Stimulated activated naive B cell treated with anti-CD40 and anti-IgM and Interleukin-4, amounts not matched to agents 10 μg/mL and 1 μg/mL and 100 μg/mL, for 72 hours (primary cell): Measurements from ENCODE around the gene DDX39B.

Source experiments
- ATAC-seq, 2 donors: fragments of 150-1000 bp; cut with Tn5 transposase; replicated peaks; 2 replicates each; pipeline ENCODE4 v1.10.0; 2021; ENCODE audit warnings: moderate library complexity in 1 of 2
- DNase-seq: peaks from one replicate; pipeline ENCODE4 v3.0.0; 2021
- H3K27ac Mint-ChIP-seq: one replicate; pipeline ENCODE4 v1.8.0; 2022; ENCODE audit warnings: mild to moderate bottlenecking, mixed read lengths
- H3K27me3 Mint-ChIP-seq, 2 donors: one replicate each; pipeline ENCODE4 v1.8.0; 2022; ENCODE audit warnings: mixed read lengths in 2 of 2
- H3K36me3 Mint-ChIP-seq, 2 donors: one replicate each; pipeline ENCODE4 v1.8.0; 2022; ENCODE audit warnings: mixed read lengths in 2 of 2, mild to moderate bottlenecking in 1 of 2
- H3K4me1 Mint-ChIP-seq, 2 donors: one replicate each; pipeline ENCODE4 v1.8.0; 2022; ENCODE audit warnings: mixed read lengths in 2 of 2, mild to moderate bottlenecking in 1 of 2
- H3K4me3 Mint-ChIP-seq, 2 donors: one replicate each; pipeline ENCODE4 v1.8.0; 2022; ENCODE audit warnings: mild to moderate bottlenecking in 2 of 2, mixed read lengths in 2 of 2, moderate library complexity in 1 of 2
- H3K9me3 Mint-ChIP-seq, 2 donors: one replicate each; pipeline ENCODE4 v1.8.0; 2022; ENCODE audit warnings: mixed read lengths in 2 of 2, mild to moderate bottlenecking in 1 of 2

Gene DDX39B

GRCh38 chr6:31579546-31580437 lies 38.0 kb upstream of the DDX39B start:
- Mint-ChIP-seq H3K4me3 (peak overlapping the region; percentile 94 to 99), H3K4me1 (peaks cover 54 to 82% of the 10 kb centered on the region in 2 donors), H3K36me3 (peaks cover 34 to 40% of the 10 kb centered on the region in 2 donors), H3K27me3 (no peaks in the 10 kb centered on the region), H3K9me3 (no peaks in the 10 kb centered on the region), H3K27ac (peak overlapping the region; percentile 15)
- ATAC-seq (no peak), DNase-seq (no peak)

- no peak for ATAC-seq
- DNase-seq = no peak
- peak overlapping the region in 1 of 2 donors; percentile 68 for H3K4me3 Mint-ChIP-seq
- H3K9me3 Mint-ChIP-seq = no peaks in the 10 kb centered on the region
- peak overlapping the region; percentile 25 for H3K27ac Mint-ChIP-seq
- peaks cover 34 to 43% of the 10 kb centered on the region in 2 donors for H3K36me3 Mint-ChIP-seq
- no peaks in the 10 kb centered on the region for H3K27me3 Mint-ChIP-seq
- peaks cover 59 to 88% of the 10 kb centered on the region in 2 donors for H3K4me1 Mint-ChIP-seq
These were observed 37.3 kb upstream of the DDX39B start for GRCh38 chr6:31579119-31579505.

- peak overlapping the region; percentile 49 for H3K27ac Mint-ChIP-seq
- peak overlapping the region; percentile 41 to 68 for H3K4me3 Mint-ChIP-seq
- H3K9me3 Mint-ChIP-seq = no peaks in the 10 kb centered on the region
- ATAC-seq (no peak), DNase-seq (no peak)
- H3K36me3 Mint-ChIP-seq = peaks cover 38 to 50% of the 10 kb centered on the region in 2 donors
- no peaks in the 10 kb centered on the region for H3K27me3 Mint-ChIP-seq
- H3K4me1 Mint-ChIP-seq = peaks cover 66 to 95% of the 10 kb centered on the region in 2 donors
These were observed 36.6 kb upstream of the DDX39B start for GRCh38 chr6:31578184-31579118.

DNA sequence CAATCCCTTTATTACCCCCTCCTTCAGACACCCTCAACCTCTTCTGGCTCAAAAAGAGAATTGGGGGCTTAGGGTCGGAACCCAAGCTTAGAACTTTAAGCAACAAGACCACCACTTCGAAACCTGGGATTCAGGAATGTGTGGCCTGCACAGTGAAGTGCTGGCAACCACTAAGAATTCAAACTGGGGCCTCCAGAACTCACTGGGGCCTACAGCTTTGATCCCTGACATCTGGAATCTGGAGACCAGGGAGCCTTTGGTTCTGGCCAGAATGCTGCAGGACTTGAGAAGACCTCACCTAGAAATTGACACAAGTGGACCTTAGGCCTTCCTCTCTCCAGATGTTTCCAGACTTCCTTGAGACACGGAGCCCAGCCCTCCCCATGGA lies 35.8 kb upstream of the DDX39B start:
- Mint-ChIP-seq H3K4me1 (peaks cover 69 to 98% of the 10 kb centered on the region in 2 donors), H3K27me3 (no peaks in the 10 kb centered on the region), H3K27ac (peak overlapping the region; percentile 100), H3K36me3 (peaks cover 41 to 59% of the 10 kb centered on the region in 2 donors), H3K9me3 (no peaks in the 10 kb centered on the region), H3K4me3 (peak overlapping the region; percentile 90 to 100)
- ATAC-seq = no peak
- no peak for DNase-seq

DNA sequence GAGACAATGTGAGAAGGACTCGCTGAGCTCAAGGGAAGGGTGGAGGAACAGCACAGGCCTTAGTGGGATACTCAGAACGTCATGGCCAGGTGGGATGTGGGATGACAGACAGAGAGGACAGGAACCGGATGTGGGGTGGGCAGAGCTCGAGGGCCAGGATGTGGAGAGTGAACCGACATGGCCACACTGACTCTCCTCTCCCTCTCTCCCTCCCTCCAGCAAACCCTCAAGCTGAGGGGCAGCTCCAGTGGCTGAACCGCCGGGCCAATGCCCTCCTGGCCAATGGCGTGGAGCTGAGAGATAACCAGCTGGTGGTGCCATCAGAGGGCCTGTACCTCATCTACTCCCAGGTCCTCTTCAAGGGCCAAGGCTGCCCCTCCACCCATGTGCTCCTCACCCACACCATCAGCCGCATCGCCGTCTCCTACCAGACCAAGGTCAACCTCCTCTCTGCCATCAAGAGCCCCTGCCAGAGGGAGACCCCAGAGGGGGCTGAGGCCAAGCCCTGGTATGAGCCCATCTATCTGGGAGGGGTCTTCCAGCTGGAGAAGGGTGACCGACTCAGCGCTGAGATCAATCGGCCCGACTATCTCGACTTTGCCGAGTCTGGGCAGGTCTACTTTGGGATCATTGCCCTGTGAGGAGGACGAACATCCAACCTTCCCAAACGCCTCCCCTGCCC lies 35.2 kb upstream of the DDX39B start:
- Mint-ChIP-seq H3K4me1 (peaks cover 66 to 98% of the 10 kb centered on the region in 2 donors), H3K4me3 (peak overlapping the region; percentile 90 to 100), H3K36me3 (peaks cover 43 to 63% of the 10 kb centered on the region in 2 donors), H3K27ac (peak overlapping the region; percentile 100), H3K9me3 (no peaks in the 10 kb centered on the region), H3K27me3 (no peaks in the 10 kb centered on the region)
- no peak for DNase-seq
- ATAC-seq = no peak

DNA sequence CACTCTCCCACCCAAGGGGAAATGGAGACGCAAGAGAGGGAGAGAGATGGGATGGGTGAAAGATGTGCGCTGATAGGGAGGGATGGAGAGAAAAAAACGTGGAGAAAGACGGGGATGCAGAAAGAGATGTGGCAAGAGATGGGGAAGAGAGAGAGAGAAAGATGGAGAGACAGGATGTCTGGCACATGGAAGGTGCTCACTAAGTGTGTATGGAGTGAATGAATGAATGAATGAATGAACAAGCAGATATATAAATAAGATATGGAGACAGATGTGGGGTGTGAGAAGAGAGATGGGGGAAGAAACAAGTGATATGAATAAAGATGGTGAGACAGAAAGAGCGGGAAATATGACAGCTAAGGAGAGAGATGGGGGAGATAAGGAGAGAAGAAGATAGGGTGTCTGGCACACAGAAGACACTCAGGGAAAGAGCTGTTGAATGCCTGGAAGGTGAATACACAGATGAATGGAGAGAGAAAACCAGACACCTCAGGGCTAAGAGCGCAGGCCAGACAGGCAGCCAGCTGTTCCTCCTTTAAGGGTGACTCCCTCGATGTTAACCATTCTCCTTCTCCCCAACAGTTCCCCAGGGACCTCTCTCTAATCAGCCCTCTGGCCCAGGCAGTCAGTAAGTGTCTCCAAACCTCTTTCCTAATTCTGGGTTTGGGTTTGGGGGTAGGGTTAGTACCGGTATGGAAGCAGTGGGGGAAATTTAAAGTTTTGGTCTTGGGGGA lies 34.3 kb upstream of the DDX39B start:
- Mint-ChIP-seq H3K27me3 (no peaks in the 10 kb centered on the region), H3K9me3 (no peaks in the 10 kb centered on the region), H3K4me1 (peaks cover 69 to 97% of the 10 kb centered on the region in 2 donors), H3K36me3 (peaks cover 40 to 61% of the 10 kb centered on the region in 2 donors), H3K4me3 (peak overlapping the region; percentile 90 to 100), H3K27ac (peak overlapping the region; percentile 100)
- ATAC-seq (no peak), DNase-seq (no peak)

GRCh38 chr6:31575335-31575901 lies 33.6 kb upstream of the DDX39B start, which contains the start of gene TNF:
TNF (plus strand) TSS chr6:31575565; CDS start chr6:31575742, 177 bp downstream.
- Mint-ChIP-seq H3K4me3 (peak within 1 kb of the TSS; percentile 90 to 100), H3K36me3 (peaks cover 37 to 58% of the 10 kb centered on the region in 2 donors), H3K9me3 (no peaks in the 10 kb centered on the region), H3K4me1 (peaks cover 69 to 95% of the 10 kb centered on the region in 2 donors), H3K27ac (peak within 1 kb of the TSS; percentile 100), H3K27me3 (no peaks in the 10 kb centered on the region)
- ATAC-seq (peak; percentile 44 to 49), DNase-seq (peak; percentile 88)

- Mint-ChIP-seq H3K4me3 (peak overlapping the region; percentile 90 to 100), H3K36me3 (peaks cover 37 to 58% of the 10 kb centered on the region in 2 donors), H3K27me3 (no peaks in the 10 kb centered on the region), H3K27ac (peak overlapping the region; percentile 100), H3K4me1 (peaks cover 67 to 95% of the 10 kb centered on the region in 2 donors), H3K9me3 (no peaks in the 10 kb centered on the region)
- DNase-seq (peak; percentile 75), ATAC-seq (peak; percentile 45 to 53)
These were observed 32.6 kb upstream of the DDX39B start for GRCh38 chr6:31574106-31575061.

DNA sequence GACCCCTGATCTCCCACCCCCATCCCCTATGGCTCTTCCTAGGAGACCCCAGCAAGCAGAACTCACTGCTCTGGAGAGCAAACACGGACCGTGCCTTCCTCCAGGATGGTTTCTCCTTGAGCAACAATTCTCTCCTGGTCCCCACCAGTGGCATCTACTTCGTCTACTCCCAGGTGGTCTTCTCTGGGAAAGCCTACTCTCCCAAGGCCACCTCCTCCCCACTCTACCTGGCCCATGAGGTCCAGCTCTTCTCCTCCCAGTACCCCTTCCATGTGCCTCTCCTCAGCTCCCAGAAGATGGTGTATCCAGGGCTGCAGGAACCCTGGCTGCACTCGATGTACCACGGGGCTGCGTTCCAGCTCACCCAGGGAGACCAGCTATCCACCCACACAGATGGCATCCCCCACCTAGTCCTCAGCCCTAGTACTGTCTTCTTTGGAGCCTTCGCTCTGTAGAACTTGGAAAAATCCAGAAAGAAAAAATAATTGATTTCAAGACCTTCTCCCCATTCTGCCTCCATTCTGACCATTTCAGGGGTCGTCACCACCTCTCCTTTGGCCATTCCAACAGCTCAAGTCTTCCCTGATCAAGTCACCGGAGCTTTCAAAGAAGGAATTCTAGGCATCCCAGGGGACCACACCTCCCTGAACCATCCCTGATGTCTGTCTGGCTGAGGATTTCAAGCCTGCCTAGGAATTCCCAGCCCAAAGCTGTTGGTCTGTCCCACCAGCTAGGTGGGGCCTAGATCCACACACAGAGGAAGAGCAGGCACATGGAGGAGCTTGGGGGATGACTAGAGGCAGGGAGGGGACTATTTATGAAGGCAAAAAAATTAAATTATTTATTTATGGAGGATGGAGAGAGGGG lies 31.7 kb upstream of the DDX39B start:
- H3K4me3 Mint-ChIP-seq = peak overlapping the region; percentile 90 to 100
- no peak for ATAC-seq
- peaks cover 64 to 95% of the 10 kb centered on the region in 2 donors for H3K4me1 Mint-ChIP-seq
- DNase-seq = no peak
- H3K27me3 Mint-ChIP-seq = no peaks in the 10 kb centered on the region
- peak overlapping the region; percentile 100 for H3K27ac Mint-ChIP-seq
- H3K36me3 Mint-ChIP-seq = peaks cover 32 to 51% of the 10 kb centered on the region in 2 donors
- no peaks in the 10 kb centered on the region for H3K9me3 Mint-ChIP-seq

- peak within 1 kb of the TSS; percentile 100 for H3K27ac Mint-ChIP-seq
- H3K36me3 Mint-ChIP-seq = peaks cover 25 to 50% of the 10 kb centered on the region in 2 donors
- no peaks in the 10 kb centered on the region for H3K27me3 Mint-ChIP-seq
- peaks cover 72 to 97% of the 10 kb centered on the region in 2 donors for H3K4me1 Mint-ChIP-seq
- DNase-seq (peak; percentile 74), ATAC-seq (peak; percentile 53 to 56)
- peak within 1 kb of the TSS; percentile 90 to 100 for H3K4me3 Mint-ChIP-seq
- H3K9me3 Mint-ChIP-seq = no peaks in the 10 kb centered on the region
These were observed 30.5 kb upstream of the DDX39B start, which contains the start of gene LTA for GRCh38 chr6:31572041-31572911. LTA (plus strand) TSS chr6:31572289; CDS start chr6:31572743, 454 bp downstream.
